Ascending aorta (tissue), 2 donors: Measurements from ENCODE around the gene MAMLD1. TPM values are rescaled to one million over a fixed set of nuclear protein-coding genes. Genes with fewer than 3 reads are reported as not detected.
"Not testable (repeated sequence)": the region's sequence is repeated elsewhere in the genome, so short reads cannot be mapped to it uniquely, and the experiment has no call there.

Source experiments
- DNase-seq, 2 donors: peaks; one replicate each; pipeline ENCODE4 v3.0.0-alpha.2; 2019; ENCODE audit warnings: low spot score in 2 of 2
- H3K27ac ChIP-seq, 2 donors: fragments of 200-600 bp; sonication (generic); one replicate each; pipeline ENCODE4 v1.5.1; 2016 to 2017; ENCODE audit warnings: mild to moderate bottlenecking in 1 of 2
- H3K27me3 ChIP-seq: fragments of 200-600 bp; sonication (generic); one replicate; pipeline ENCODE4 v1.5.1; 2017
- H3K36me3 ChIP-seq, 2 donors: fragments of 200-600 bp; sonication (generic); one replicate each; pipeline ENCODE4 v1.5.1; 2016
- H3K4me1 ChIP-seq, 2 donors: fragments of 200-600 bp; sonication (generic); one replicate each; pipeline ENCODE4 v1.5.1; 2016 to 2017; ENCODE audit warnings: mild to moderate bottlenecking in 1 of 2
- H3K4me3 ChIP-seq, 2 donors: fragments of 200-600 bp; sonication (generic); one replicate each; pipeline ENCODE4 v1.5.1; 2016 to 2017; ENCODE audit warnings: mild to moderate bottlenecking in 1 of 2
- H3K9me3 ChIP-seq, 2 donors: fragments of 200-600 bp; sonication (generic); one replicate each; pipeline ENCODE4 v1.5.1; 2016
- intact Hi-C: fragments of 100-400 bp; cut with DNase I; formaldehyde crosslinking; loops from one replicate; pipeline ENCODE4 v1.15.1; 2023
- total RNA-seq: library from RNA; depleted of rRNA; stranded (reverse); fragments of >200 nt; gene quantifications from one replicate; pipeline ENCODE4 v1.1.0, GENCODE V29; 2016
- TF ChIP-seq, protein P1 (sequence below), 3 experiments: fragments of 200-600 bp in 2 of 3; fragments of 450-650 bp in 1 of 3; sonication (generic) in 2 of 3; IDR thresholded peaks; one replicate each; pipeline ENCODE4 v1.5.1; 2016 to 2019; ENCODE audit warnings: antibody characterized with exemption in 3 of 3, mild to moderate bottlenecking in 1 of 3, moderate library complexity in 1 of 3

Gene MAMLD1
- total RNA-seq, 1 donor from 2014 or later: 15.4 TPM

DNA sequence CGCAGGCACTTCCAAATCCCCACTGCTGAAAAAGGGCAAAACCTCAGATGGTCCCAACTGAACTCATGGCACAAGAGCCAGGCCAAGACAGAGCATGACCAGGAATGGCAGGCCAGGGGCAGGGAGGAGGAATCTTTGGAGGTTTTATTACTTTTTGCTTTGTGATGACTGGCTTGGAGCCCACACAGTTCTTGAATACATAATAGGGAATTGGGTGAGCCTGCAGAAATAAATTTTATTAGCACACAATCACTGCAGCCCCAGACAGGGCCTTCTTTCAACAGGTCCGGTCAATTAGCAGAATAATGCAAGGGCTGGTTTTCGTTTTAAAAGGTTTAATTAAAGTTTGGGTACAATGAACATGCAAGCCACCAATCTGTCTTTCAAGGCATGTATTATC, 23.4 kb upstream of the MAMLD1 start:
- Histone ChIP-seq H3K36me3 (no peaks in the 10 kb centered on the region), H3K27ac (no peak overlapping the region), H3K9me3 (no peaks in the 10 kb centered on the region), H3K4me1 (no peaks in the 10 kb centered on the region), H3K4me3 (no peak overlapping the region), H3K27me3 (no peaks in the 10 kb centered on the region)
- TF ChIP-seq, protein P1, sequence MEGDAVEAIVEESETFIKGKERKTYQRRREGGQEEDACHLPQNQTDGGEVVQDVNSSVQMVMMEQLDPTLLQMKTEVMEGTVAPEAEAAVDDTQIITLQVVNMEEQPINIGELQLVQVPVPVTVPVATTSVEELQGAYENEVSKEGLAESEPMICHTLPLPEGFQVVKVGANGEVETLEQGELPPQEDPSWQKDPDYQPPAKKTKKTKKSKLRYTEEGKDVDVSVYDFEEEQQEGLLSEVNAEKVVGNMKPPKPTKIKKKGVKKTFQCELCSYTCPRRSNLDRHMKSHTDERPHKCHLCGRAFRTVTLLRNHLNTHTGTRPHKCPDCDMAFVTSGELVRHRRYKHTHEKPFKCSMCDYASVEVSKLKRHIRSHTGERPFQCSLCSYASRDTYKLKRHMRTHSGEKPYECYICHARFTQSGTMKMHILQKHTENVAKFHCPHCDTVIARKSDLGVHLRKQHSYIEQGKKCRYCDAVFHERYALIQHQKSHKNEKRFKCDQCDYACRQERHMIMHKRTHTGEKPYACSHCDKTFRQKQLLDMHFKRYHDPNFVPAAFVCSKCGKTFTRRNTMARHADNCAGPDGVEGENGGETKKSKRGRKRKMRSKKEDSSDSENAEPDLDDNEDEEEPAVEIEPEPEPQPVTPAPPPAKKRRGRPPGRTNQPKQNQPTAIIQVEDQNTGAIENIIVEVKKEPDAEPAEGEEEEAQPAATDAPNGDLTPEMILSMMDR (IDR thresholded peaks at IDR 0.05): no peak
- intact Hi-C loops: no loop called here
- DNase-seq: peak in 1 of 2 donors; percentile 33

DNA sequence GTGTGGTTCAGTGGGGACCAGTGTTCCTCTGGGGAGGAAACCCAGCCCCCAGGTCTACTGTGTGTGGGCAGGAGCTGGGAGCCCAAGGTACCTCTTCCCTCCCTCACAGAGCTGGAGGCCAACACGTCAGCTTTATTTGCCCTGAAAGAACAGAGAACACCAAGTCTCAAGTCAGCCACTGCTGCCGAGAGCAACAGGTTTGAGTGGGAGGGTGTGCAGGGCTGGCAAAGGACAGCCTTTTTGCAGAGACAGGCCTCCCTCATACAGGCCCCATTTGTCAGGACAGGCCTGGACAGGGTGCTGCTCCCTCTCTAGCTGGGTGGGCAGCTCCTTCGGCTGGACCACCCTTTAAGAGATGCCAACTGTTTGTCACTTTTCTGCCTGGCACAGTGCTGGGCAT, 22.8 kb upstream of the MAMLD1 start:
- H3K9me3 ChIP-seq, intact Hi-C loops, H3K4me3 ChIP-seq, H3K27ac ChIP-seq, H3K27me3 ChIP-seq, H3K4me1 ChIP-seq, H3K36me3 ChIP-seq: not testable (repeated sequence)
- DNase-seq: peak in 1 of 2 donors; percentile 30

DNA sequence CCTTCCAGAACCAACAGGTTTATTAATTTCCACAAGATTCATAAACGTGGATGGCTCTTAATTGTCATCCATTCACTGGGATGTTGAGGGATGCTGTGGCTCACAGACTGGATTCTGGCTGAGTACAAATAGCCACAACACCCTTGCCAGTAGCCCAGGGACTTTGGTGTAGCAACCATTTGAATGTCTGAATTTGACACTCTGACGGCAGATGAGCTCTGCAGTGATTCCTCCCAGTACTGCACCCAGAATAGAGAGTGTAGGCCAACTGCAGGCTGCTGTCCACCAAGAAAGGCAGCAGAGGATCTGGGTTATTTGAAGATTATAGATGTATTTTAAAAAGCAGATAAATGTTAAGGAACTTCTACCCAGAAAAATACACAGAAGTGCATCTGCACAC, 15.6 kb upstream of the MAMLD1 start:
- Histone ChIP-seq H3K4me3 (no peak overlapping the region), H3K36me3 (no peaks in the 10 kb centered on the region), H3K27ac (no peak overlapping the region), H3K9me3 (no peaks in the 10 kb centered on the region), H3K4me1 (no peaks in the 10 kb centered on the region), H3K27me3 (no peaks in the 10 kb centered on the region)
- TF ChIP-seq, protein P1 (IDR thresholded peaks at IDR 0.05): no peak
- peak in 1 of 2 donors; percentile 27 for DNase-seq
- intact Hi-C loops: no loop called here

DNA sequence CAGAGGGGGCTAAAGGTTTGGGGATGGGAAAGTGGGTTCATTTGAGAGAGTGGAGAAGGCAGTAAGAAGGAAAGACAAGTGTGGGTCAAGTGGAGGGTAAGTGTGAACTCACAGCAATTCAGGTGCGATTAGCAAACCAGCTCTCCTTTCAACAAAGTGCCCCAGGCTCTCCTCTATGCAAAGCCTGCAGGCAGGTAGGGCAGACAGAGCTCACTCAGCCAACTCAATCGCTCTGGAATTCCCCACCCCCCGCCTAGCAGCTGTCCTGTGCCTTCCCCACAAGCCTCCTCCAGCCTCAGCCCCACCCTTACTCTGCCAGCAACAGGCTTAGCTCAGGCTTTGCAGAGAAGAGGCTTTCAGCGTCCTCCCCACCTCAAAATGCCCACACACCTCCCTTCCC, 14.8 kb upstream of the MAMLD1 start:
- TF ChIP-seq, protein P1 (IDR thresholded peaks at IDR 0.05): no peak
- no peaks in the 10 kb centered on the region for H3K27me3 ChIP-seq
- H3K9me3 ChIP-seq: no peaks in the 10 kb centered on the region
- no peak overlapping the region for H3K4me3 ChIP-seq
- DNase-seq: no peak
- H3K4me1 ChIP-seq: no peaks in the 10 kb centered on the region
- intact Hi-C loops: no loop called here
- H3K36me3 ChIP-seq: no peaks in the 10 kb centered on the region
- H3K27ac ChIP-seq: no peak overlapping the region

DNA sequence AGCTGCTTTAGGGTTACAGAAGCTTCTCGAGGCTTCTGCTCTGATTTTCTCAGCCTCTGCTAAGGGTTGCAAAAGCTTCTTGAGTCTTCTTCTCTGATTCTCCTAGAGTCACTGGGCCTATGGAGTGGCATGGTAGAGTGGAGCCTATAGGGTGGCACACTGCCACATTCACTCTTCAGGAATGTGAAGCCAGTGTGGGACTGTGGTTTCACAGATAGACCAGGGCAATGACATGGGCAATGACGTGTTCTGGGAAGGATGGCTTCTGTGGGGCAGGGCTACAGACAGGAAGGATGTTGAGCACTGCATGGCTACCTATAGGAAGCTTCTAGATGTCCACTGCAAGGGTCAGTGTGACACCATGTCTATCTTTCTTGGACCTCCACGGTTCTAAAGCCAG, 11.0 kb upstream of the MAMLD1 start:
- Histone ChIP-seq H3K36me3 (no peaks in the 10 kb centered on the region), H3K27me3 (no peaks in the 10 kb centered on the region), H3K4me3 (no peak overlapping the region), H3K9me3 (no peaks in the 10 kb centered on the region), H3K27ac (no peak overlapping the region), H3K4me1 (no peaks in the 10 kb centered on the region)
- TF ChIP-seq, protein P1 (IDR thresholded peaks at IDR 0.05): no peak
- no peak for DNase-seq
- intact Hi-C loops: no loop called here

DNA sequence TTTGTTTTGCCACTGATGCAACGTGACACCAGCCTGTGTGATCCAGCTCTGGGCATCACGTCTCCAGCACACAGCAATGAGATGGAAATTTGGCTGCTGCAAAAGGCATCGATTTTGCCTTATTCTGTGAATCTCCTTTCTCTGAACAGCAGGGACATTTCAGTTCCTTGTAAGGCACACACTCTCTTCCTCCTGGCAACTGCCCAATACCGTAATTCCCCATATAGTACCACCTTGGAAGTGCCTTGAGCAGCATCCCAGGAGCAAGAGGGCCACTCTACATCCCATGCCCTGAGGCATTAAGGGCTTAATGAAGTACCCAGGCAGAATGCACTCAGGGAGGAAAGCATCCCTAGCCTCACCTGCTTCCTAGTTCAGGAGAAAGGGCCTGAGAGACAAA, 10.5 kb upstream of the MAMLD1 start:
- intact Hi-C loops: no loop called here
- H3K27ac ChIP-seq: no peak overlapping the region
- H3K9me3 ChIP-seq: no peaks in the 10 kb centered on the region
- no peak overlapping the region for H3K4me3 ChIP-seq
- H3K4me1 ChIP-seq: no peaks in the 10 kb centered on the region
- H3K36me3 ChIP-seq: no peaks in the 10 kb centered on the region
- TF ChIP-seq, protein P1 (IDR thresholded peaks at IDR 0.05): no peak
- no peak for DNase-seq
- H3K27me3 ChIP-seq: no peaks in the 10 kb centered on the region
